K562 (cell line): ENCODE measurements around the gene NMBR. TPM values are rescaled to one million over a fixed set of nuclear protein-coding genes. Genes with fewer than 3 reads are reported as not detected.

Source experiments
- ARID1B ChIP-seq: fragments of 450-650 bp; IDR thresholded peaks from 2 replicates; pipeline ENCODE4 v1.6.1; 2016; ENCODE audit warnings: antibody characterized with exemption, mild to moderate bottlenecking, inconsistent platforms
- CBFA2T2 ChIP-seq: fragments of 450-650 bp; conservative IDR thresholded peaks from 2 replicates; pipeline ENCODE4 v1.6.1; 2017; ENCODE audit warnings: mild to moderate bottlenecking
- COPS2 ChIP-seq: fragments of 450-650 bp; conservative IDR thresholded peaks from 2 replicates; pipeline ENCODE4 v1.6.1; 2016; ENCODE audit warnings: mild to moderate bottlenecking, moderate library complexity
- CTBP1 ChIP-seq: fragments of 450-650 bp; IDR thresholded peaks from 2 replicates; pipeline ENCODE4 v1.6.1; 2016; ENCODE audit warnings: borderline replicate concordance
- EHMT2 ChIP-seq: fragments of 450-650 bp; IDR thresholded peaks from 2 replicates; pipeline ENCODE4 v1.6.1; 2018; ENCODE audit warnings: antibody characterized with exemption
- FOXP1 ChIP-seq: sonication (generic); formaldehyde crosslinking; IDR thresholded peaks from 2 replicates; pipeline ENCODE4 v1.8.0; 2022; ENCODE audit warnings: mild to moderate bottlenecking, missing genetic modification reagents
- NCOA1 ChIP-seq: fragments of 450-650 bp; IDR thresholded peaks from 2 replicates; pipeline ENCODE4 v1.6.1; 2016; ENCODE audit warnings: low read depth
- NCOA6 ChIP-seq: fragments of 450-650 bp; IDR thresholded peaks from 2 replicates; pipeline ENCODE4 v1.6.1; 2017; ENCODE audit warnings: mild to moderate bottlenecking
- PHB2 ChIP-seq: fragments of 450-650 bp; IDR thresholded peaks from 2 replicates; pipeline ENCODE4 v1.6.1; 2017; ENCODE audit warnings: low read depth
- SAP30 ChIP-seq: fragments of 200-600 bp; sonication (generic); IDR thresholded peaks from 2 replicates; pipeline ENCODE4 v1.6.1; 2012; ENCODE audit warnings: borderline replicate concordance, low read depth, mild to moderate bottlenecking, moderate library complexity, low read length, control low read depth, inconsistent platforms; ENCODE audit not compliant: insufficient read depth, poor library complexity, severe bottlenecking
- ZC3H11A ChIP-seq: IDR thresholded peaks from 2 replicates; pipeline ENCODE4 v1.6.1; 2012; ENCODE audit warnings: low read depth, low read length, improper control_type of control experiment
- ZNF384 ChIP-seq: IDR thresholded peaks from 2 replicates; pipeline ENCODE4 v1.6.1; 2012; ENCODE audit warnings: low read depth, low read length, improper control_type of control experiment
- polyA plus RNA-seq, 8 experiments: library from polyadenylated mRNA; depleted of rRNA in 4 of 8; stranded (reverse) in 5 of 8; unstranded in 3 of 8; fragments of >200 nt; fragmentation: Nextera tagmentation in 2 of 8; fragmentation: Illumina TruSeq in 1 of 8; extraction: Ambion mirVana in 2 of 8; extraction: Trizol in 1 of 8; gene quantifications; 2 replicates each; pipeline versions ENCODE4 v1.2.1 to v1.2.3, GENCODE V29; 2011 to 2014; ENCODE audit warnings: inconsistent platforms in 1 of 8, missing spikeins in 1 of 8
- total RNA-seq, 7 experiments: library from RNA; depleted of rRNA in 6 of 7; stranded (reverse); fragments of >200 nt in 6 of 7; fragmentation: Illumina TruSeq in 2 of 7; extraction: Trizol in 2 of 7; gene quantifications; 2 replicates each; pipeline versions ENCODE4 v1.2.1 to v1.2.3, GENCODE V29; 2011 to 2021; ENCODE audit warnings: low replicate concordance in 1 of 7
- TF ChIP-seq, protein P1 (sequence below): fragments of 250-450 bp; sonication (Bioruptor Pico); IDR thresholded peaks from 2 replicates; pipeline ENCODE4 v1.4.0; 2020; ENCODE audit warnings: mild to moderate bottlenecking, moderate library complexity
- TF ChIP-seq, protein P2 (sequence below): sonication (generic); formaldehyde crosslinking; IDR thresholded peaks from 2 replicates; pipeline ENCODE4 v1.8.0; 2022; ENCODE audit warnings: mild to moderate bottlenecking, missing genetic modification reagents
- TF ChIP-seq, protein P3 (sequence below), 2 experiments: IDR thresholded peaks; 2 replicates each; pipeline ENCODE4 v1.6.1; 2012; ENCODE audit warnings: improper control_type of control experiment in 2 of 2, low read depth in 2 of 2, low read length in 2 of 2, borderline replicate concordance in 1 of 2
- TF ChIP-seq, protein P4 (sequence below): fragments of 450-650 bp; IDR thresholded peaks from 2 replicates; pipeline ENCODE4 v1.6.1; 2014; ENCODE audit warnings: low read depth, mild to moderate bottlenecking, moderate library complexity, borderline replicate concordance
- TF ChIP-seq, protein P5 (sequence below): fragments of 250-450 bp; sonication (Bioruptor Pico); IDR thresholded peaks from 2 replicates; pipeline ENCODE4 v1.4.0; 2020
- TF ChIP-seq, protein P6 (sequence below): fragments of 250-450 bp; sonication (Bioruptor Pico); IDR thresholded peaks from 2 replicates; pipeline ENCODE4 v1.5.0; 2021

NMBR gene
- total and polyA plus RNA-seq, 9 of the 15 experiments (the other 6 are each of a cell fraction or from before 2014, with no cell fraction given): not detected

DNA sequence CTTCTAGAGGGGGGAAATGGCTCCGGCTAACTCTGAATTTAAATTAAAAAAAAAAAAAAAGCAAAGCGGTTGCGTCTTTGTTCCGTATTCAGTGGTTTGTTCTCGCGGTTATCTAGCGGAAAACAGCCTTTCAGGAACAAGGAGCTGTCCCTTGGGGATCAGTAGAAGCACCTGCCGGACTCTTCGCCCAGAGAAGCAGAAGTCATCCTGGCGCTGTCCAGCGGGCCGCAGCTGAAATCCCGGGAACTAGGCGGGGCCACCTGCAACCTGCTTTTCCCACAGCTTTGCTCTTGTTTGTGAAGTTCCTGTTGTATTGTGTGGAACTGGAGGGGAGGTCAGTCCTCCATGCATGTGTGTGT, 58.1 kb downstream of the NMBR start (continued):
- TF ChIP-seq ARID1B (no peak), COPS2 (no peak), ZC3H11A (no peak), NCOA6 (peak; percentile 41; the same call in 1 of the 2 replicates), PHB2 (no peak), FOXP1 (CRISPR knock-in tag) (0 out of 2 replicates have a peak, but pooled peaks have one; percentile 29), ZNF384 (no peak), NCOA1 (peak; percentile 38; the same call in 1 of the 2 replicates), CBFA2T2 (no peak), CTBP1 (no peak), SAP30 (no peak), EHMT2 (peak; percentile 97)
- TF ChIP-seq, protein P1, sequence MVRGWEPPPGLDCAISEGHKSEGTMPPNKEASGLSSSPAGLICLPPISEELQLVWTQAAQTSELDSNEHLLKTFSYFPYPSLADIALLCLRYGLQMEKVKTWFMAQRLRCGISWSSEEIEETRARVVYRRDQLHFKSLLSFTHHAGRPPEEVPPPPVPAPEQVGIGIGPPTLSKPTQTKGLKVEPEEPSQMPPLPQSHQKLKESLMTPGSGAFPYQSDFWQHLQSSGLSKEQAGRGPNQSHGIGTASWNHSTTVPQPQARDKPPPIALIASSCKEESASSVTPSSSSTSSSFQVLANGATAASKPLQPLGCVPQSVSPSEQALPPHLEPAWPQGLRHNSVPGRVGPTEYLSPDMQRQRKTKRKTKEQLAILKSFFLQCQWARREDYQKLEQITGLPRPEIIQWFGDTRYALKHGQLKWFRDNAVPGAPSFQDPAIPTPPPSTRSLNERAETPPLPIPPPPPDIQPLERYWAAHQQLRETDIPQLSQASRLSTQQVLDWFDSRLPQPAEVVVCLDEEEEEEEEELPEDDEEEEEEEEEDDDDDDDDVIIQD (CRISPR knock-in tag): no peak
- TF ChIP-seq, protein P2, sequence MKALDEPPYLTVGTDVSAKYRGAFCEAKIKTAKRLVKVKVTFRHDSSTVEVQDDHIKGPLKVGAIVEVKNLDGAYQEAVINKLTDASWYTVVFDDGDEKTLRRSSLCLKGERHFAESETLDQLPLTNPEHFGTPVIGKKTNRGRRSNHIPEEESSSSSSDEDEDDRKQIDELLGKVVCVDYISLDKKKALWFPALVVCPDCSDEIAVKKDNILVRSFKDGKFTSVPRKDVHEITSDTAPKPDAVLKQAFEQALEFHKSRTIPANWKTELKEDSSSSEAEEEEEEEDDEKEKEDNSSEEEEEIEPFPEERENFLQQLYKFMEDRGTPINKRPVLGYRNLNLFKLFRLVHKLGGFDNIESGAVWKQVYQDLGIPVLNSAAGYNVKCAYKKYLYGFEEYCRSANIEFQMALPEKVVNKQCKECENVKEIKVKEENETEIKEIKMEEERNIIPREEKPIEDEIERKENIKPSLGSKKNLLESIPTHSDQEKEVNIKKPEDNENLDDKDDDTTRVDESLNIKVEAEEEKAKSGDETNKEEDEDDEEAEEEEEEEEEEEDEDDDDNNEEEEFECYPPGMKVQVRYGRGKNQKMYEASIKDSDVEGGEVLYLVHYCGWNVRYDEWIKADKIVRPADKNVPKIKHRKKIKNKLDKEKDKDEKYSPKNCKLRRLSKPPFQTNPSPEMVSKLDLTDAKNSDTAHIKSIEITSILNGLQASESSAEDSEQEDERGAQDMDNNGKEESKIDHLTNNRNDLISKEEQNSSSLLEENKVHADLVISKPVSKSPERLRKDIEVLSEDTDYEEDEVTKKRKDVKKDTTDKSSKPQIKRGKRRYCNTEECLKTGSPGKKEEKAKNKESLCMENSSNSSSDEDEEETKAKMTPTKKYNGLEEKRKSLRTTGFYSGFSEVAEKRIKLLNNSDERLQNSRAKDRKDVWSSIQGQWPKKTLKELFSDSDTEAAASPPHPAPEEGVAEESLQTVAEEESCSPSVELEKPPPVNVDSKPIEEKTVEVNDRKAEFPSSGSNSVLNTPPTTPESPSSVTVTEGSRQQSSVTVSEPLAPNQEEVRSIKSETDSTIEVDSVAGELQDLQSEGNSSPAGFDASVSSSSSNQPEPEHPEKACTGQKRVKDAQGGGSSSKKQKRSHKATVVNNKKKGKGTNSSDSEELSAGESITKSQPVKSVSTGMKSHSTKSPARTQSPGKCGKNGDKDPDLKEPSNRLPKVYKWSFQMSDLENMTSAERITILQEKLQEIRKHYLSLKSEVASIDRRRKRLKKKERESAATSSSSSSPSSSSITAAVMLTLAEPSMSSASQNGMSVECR (CRISPR knock-in tag): 0 out of 2 replicates have a peak, but pooled peaks have one; percentile 56
- TF ChIP-seq, protein P3, sequence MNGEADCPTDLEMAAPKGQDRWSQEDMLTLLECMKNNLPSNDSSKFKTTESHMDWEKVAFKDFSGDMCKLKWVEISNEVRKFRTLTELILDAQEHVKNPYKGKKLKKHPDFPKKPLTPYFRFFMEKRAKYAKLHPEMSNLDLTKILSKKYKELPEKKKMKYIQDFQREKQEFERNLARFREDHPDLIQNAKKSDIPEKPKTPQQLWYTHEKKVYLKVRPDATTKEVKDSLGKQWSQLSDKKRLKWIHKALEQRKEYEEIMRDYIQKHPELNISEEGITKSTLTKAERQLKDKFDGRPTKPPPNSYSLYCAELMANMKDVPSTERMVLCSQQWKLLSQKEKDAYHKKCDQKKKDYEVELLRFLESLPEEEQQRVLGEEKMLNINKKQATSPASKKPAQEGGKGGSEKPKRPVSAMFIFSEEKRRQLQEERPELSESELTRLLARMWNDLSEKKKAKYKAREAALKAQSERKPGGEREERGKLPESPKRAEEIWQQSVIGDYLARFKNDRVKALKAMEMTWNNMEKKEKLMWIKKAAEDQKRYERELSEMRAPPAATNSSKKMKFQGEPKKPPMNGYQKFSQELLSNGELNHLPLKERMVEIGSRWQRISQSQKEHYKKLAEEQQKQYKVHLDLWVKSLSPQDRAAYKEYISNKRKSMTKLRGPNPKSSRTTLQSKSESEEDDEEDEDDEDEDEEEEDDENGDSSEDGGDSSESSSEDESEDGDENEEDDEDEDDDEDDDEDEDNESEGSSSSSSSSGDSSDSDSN (IDR thresholded peaks at IDR 0.05; ENCODE audit: borderline replicate concordance in 1 of 2, low read depth in 2 of 2, low read length in 2 of 2): no peak
- TF ChIP-seq, protein P4, sequence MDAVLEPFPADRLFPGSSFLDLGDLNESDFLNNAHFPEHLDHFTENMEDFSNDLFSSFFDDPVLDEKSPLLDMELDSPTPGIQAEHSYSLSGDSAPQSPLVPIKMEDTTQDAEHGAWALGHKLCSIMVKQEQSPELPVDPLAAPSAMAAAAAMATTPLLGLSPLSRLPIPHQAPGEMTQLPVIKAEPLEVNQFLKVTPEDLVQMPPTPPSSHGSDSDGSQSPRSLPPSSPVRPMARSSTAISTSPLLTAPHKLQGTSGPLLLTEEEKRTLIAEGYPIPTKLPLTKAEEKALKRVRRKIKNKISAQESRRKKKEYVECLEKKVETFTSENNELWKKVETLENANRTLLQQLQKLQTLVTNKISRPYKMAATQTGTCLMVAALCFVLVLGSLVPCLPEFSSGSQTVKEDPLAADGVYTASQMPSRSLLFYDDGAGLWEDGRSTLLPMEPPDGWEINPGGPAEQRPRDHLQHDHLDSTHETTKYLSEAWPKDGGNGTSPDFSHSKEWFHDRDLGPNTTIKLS: no peak
- TF ChIP-seq, protein P5, sequence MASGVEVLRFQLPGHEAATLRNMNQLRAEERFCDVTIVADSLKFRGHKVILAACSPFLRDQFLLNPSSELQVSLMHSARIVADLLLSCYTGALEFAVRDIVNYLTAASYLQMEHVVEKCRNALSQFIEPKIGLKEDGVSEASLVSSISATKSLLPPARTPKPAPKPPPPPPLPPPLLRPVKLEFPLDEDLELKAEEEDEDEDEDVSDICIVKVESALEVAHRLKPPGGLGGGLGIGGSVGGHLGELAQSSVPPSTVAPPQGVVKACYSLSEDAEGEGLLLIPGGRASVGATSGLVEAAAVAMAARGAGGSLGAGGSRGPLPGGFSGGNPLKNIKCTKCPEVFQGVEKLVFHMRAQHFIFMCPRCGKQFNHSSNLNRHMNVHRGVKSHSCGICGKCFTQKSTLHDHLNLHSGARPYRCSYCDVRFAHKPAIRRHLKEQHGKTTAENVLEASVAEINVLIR (CRISPR knock-in tag): no peak
- TF ChIP-seq, protein P6, sequence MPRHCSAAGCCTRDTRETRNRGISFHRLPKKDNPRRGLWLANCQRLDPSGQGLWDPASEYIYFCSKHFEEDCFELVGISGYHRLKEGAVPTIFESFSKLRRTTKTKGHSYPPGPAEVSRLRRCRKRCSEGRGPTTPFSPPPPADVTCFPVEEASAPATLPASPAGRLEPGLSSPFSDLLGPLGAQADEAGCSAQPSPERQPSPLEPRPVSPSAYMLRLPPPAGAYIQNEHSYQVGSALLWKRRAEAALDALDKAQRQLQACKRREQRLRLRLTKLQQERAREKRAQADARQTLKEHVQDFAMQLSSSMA: no peak
